ENCODE results near the gene PRKCH.

The PRKCH gene

DNA sequence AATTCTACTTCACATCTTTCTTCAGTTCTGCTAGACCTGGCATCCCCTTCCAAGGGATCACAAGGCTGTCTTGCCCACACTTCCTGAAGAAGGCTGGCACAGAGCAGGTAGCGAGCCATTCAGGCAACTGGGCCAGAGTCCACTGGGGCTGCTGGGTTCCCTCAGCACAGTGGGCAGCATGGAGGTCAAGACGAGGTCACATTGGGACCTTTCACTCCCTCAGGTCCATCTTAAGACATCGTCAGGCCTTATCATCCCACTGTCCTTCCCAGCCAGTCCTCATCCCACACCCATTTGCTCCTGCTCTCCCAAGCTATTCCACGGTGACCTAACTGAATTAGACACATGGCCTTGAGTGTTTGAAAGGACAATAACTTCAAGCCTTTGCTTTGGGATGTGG, 230.9 kb downstream of the PRKCH start:
- Histone ChIP-seq H3K36me3 (ENCODE audit: control insufficient read depth in 1 of 2, insufficient read depth in 2 of 2, low read length in 2 of 2) (no peaks in the 10 kb centered on the region), H3K27ac (ENCODE audit: low read length) (peak overlapping the region; percentile 72), H3K4me1 (ENCODE audit: control insufficient read depth in 1 of 2, insufficient read depth in 2 of 2, low read length in 2 of 2) (peaks cover 0 to 13% of the 10 kb centered on the region in 2 donors), H3K4me3 (ENCODE audit: low read depth in 1 of 2, low read length in 2 of 2) (no peak overlapping the region), H3K27me3 (ENCODE audit: low read depth, low read length) (no peaks in the 10 kb centered on the region), H3K9me3 (ENCODE audit: control insufficient read depth in 1 of 2, low read length in 2 of 2) (no peaks in the 10 kb centered on the region)

DNA sequence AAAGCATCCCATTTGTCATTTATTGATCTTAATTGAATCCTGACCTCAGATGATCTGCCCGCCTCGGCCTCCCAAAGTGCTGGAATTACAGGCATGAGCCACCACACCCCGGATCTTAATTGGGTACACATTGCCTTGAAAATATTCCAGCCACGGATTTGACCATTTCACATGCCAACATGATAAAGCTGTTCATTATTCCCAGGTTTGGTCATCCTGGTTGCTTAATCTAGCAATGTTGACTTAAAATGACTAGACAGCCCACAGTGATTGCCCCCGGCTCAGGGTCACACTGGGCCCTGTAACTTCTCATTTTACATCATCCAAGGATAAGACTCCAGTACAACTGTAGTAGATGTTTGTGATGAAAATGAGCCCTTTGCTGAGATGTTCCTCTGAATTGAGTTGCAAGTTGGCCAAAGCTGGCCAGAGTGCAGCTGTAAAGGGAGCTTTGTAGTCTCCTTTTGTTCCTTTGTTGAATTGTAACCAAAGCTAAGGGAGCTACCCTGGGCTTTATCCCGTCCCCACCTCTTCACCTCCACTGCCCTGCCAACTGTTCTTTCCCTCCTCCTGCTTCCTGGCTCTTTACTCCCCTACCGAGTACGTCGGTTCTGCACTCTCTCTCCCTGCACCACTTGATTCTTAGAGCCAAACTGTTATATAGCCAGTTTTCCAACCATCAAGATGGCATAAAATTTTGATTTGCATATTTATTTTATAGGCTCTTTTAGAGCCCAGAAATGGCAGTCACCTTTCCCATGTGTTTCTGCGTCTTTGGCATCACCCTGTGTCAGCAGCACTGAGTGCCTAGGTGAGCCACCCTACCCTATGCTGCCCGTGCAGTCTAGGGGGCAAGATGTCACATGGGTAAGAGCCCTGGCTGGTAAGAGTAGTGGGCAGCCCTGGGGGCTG, 232.6 kb downstream of the PRKCH start:
- Histone ChIP-seq H3K9me3 (ENCODE audit: control insufficient read depth in 1 of 2, low read length in 2 of 2) (no peaks in the 10 kb centered on the region), H3K4me3 (ENCODE audit: low read depth in 1 of 2, low read length in 2 of 2) (no peak overlapping the region), H3K27me3 (ENCODE audit: low read depth, low read length) (no peaks in the 10 kb centered on the region), H3K36me3 (ENCODE audit: control insufficient read depth in 1 of 2, insufficient read depth in 2 of 2, low read length in 2 of 2) (no peaks in the 10 kb centered on the region), H3K4me1 (ENCODE audit: control insufficient read depth in 1 of 2, insufficient read depth in 2 of 2, low read length in 2 of 2) (peaks cover 0 to 13% of the 10 kb centered on the region in 2 donors), H3K27ac (ENCODE audit: low read length) (no peak overlapping the region)

DNA sequence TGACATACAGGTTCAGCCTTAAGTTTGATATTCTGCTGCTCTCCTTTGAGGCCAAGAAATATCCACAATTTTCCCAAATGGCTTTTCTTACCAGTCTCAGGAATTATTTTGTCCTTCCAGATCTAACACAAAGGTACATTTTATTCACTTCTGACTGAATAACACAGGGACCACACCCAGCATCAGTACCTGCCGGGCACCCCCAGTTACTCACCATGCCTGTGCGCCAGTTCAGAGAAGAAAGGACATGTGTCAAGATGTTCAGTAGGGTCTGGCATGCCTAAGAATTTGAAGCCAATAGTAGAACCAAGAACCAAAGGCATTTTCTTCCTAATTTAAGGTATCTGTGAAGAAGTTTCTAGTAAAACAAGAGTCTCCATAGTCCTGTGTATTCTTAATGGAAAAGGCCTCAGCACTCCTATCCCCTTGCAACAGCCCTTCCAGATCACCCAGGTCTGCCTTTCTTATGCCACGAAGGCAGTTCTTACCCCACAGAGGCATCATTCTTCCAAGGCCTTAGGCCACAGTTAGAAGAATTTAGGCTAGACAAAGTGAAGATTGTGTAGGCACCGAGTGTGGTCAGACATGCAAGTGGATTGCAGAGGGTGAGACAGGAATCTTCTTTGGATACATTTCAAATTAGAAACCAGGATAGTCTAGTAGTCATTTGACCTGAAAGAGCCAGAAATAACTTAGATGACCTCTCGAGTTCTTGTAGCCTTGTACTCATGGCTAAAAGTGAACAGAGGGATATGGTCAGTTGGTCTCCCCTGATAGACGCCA, 233.9 kb downstream of the PRKCH start:
- H3K9me3 ChIP-seq (ENCODE audit: control insufficient read depth in 1 of 2, low read length in 2 of 2): no peaks in the 10 kb centered on the region

DNA sequence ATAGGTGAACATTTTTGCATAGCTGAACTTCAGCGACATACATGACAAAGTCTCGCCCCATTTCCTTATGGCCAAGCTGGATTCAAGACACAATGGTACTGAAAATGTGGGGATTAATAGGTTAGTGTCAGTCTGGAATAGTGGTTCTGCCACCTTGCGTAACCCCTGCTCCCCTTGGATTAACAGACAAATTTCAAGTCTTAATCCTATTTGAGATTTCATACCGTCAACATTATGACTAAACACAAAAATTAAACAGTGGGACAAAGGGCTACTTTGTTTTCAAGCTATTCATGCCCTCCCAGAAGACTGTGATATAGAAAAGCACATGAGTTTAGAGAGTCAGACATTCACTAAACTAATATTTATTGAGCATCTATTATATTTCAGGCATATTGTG, 235.1 kb downstream of the PRKCH start:
- Histone ChIP-seq H3K4me3 (ENCODE audit: low read depth in 1 of 2, low read length in 2 of 2) (no peak overlapping the region), H3K9me3 (ENCODE audit: control insufficient read depth in 1 of 2, low read length in 2 of 2) (no peaks in the 10 kb centered on the region), H3K4me1 (ENCODE audit: control insufficient read depth in 1 of 2, insufficient read depth in 2 of 2, low read length in 2 of 2) (peaks cover 0 to 23% of the 10 kb centered on the region in 2 donors), H3K27ac (ENCODE audit: low read length) (no peak overlapping the region), H3K27me3 (ENCODE audit: low read depth, low read length) (no peaks in the 10 kb centered on the region), H3K36me3 (ENCODE audit: control insufficient read depth in 1 of 2, insufficient read depth in 2 of 2, low read length in 2 of 2) (no peaks in the 10 kb centered on the region)

More for the DNA sequence above, 233.9 kb downstream of the PRKCH start:
- Histone ChIP-seq H3K36me3 (ENCODE audit: control insufficient read depth in 1 of 2, insufficient read depth in 2 of 2, low read length in 2 of 2) (no peaks in the 10 kb centered on the region), H3K4me1 (ENCODE audit: control insufficient read depth in 1 of 2, insufficient read depth in 2 of 2, low read length in 2 of 2) (peaks cover 0 to 13% of the 10 kb centered on the region in 2 donors), H3K27me3 (ENCODE audit: low read depth, low read length) (no peaks in the 10 kb centered on the region), H3K4me3 (ENCODE audit: low read depth in 1 of 2, low read length in 2 of 2) (no peak overlapping the region), H3K27ac (ENCODE audit: low read length) (no peak overlapping the region)

DNA sequence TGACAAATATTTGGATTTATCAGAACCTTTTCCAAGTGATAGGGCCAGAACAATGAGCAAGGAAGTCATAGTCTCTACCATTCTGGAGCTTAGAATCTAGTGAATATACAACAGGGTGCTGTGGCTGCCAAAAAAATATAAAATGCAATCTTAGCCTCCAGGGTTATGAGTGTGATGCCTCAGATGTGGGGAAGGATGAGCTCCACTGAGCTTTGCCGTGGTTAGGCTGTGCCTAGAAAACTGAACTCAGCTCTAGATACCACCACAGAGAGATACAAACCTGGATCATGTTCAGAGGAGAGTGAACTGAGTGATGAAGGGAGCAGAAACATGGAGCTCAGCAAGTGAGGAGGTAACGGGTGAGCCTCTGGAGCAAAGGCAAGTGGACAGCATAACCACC, 235.9 kb downstream of the PRKCH start:
- Histone ChIP-seq H3K4me1 (ENCODE audit: control insufficient read depth in 1 of 2, insufficient read depth in 2 of 2, low read length in 2 of 2) (peaks cover 0 to 27% of the 10 kb centered on the region in 2 donors), H3K27me3 (ENCODE audit: low read depth, low read length) (no peaks in the 10 kb centered on the region), H3K36me3 (ENCODE audit: control insufficient read depth in 1 of 2, insufficient read depth in 2 of 2, low read length in 2 of 2) (no peaks in the 10 kb centered on the region), H3K4me3 (ENCODE audit: low read depth in 1 of 2, low read length in 2 of 2) (no peak overlapping the region), H3K27ac (ENCODE audit: low read length) (no peak overlapping the region), H3K9me3 (ENCODE audit: control insufficient read depth in 1 of 2, low read length in 2 of 2) (no peaks in the 10 kb centered on the region)

DNA sequence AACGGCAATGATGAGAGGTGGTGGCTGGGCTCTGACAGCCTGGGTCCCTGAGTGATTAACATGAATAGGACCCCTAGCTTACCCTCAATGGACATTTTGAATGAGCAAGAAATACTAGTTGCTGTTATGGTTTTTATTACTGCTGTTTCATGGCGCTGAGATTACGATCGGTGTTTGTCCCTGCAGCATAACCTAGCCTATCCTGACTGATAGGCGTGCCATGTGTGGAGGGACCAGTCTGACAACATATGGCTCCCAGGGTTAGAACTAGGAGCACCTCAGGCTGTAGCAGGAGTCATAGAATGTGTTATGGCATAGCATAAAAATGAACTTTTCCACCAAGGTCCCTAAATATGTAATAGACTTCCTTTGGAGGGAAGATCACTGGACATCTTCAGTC, 236.5 kb downstream of the PRKCH start:
- Histone ChIP-seq H3K4me1 (ENCODE audit: control insufficient read depth in 1 of 2, insufficient read depth in 2 of 2, low read length in 2 of 2) (peaks cover 0 to 25% of the 10 kb centered on the region in 2 donors), H3K27me3 (ENCODE audit: low read depth, low read length) (no peaks in the 10 kb centered on the region), H3K36me3 (ENCODE audit: control insufficient read depth in 1 of 2, insufficient read depth in 2 of 2, low read length in 2 of 2) (no peaks in the 10 kb centered on the region), H3K4me3 (ENCODE audit: low read depth in 1 of 2, low read length in 2 of 2) (no peak overlapping the region), H3K27ac (ENCODE audit: low read length) (no peak overlapping the region), H3K9me3 (ENCODE audit: control insufficient read depth in 1 of 2, low read length in 2 of 2) (no peaks in the 10 kb centered on the region)

DNA sequence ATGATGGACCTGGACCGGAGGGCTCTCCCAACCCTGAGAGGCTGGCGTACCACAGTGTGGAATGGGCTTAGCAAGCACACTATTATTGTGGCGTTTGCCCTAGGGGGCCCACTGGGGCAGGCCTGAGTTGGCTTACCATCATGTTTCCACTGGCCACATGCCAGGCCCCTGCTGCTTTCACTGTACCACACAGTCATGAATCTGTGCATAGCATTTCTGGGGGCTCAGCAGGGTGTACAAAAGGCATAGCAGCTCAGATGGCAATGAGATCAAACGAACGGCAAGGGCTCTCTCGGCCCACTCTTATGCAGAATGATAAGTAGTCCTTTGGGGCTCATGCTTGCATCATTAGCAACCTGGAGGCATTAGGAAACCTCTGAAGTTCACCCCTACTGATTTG, 236.9 kb downstream of the PRKCH start:
- Histone ChIP-seq H3K4me1 (ENCODE audit: control insufficient read depth in 1 of 2, insufficient read depth in 2 of 2, low read length in 2 of 2) (peaks cover 0 to 21% of the 10 kb centered on the region in 2 donors), H3K27ac (ENCODE audit: low read length) (no peak overlapping the region), H3K27me3 (ENCODE audit: low read depth, low read length) (no peaks in the 10 kb centered on the region)

DNA sequence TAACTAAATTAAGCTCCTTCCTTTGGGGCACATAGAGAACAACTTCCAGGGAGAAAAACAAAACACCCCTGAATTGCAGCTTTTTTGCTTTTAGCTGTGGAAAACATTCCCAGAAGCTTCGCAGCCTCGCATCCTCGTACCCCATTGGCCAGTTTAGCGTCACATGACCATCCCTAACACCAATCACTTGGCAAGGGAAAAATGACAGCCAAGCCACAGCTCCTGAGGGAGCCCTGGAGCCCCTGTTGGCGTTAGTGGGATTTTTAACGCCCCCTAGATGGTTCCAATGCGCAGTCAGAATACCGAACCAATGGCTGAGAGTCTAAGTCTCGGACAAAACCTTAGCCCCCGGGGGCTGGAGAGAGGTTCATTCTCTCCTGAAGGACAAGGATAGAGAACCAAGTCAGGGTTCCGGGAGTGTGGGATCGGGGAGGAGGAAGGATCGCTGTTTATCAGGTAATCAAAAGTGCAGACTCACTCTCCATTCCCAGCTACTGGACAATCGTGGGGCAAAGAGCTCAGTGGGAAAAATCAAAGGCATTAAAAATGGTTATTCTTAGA, 238.3 kb downstream of the PRKCH start:
- Histone ChIP-seq H3K4me3 (ENCODE audit: low read depth in 1 of 2, low read length in 2 of 2) (no peak overlapping the region), H3K9me3 (ENCODE audit: control insufficient read depth in 1 of 2, low read length in 2 of 2) (no peaks in the 10 kb centered on the region), H3K36me3 (ENCODE audit: control insufficient read depth in 1 of 2, insufficient read depth in 2 of 2, low read length in 2 of 2) (peaks cover 0 to 6% of the 10 kb centered on the region in 2 donors), H3K4me1 (ENCODE audit: control insufficient read depth in 1 of 2, insufficient read depth in 2 of 2, low read length in 2 of 2) (peaks cover 0 to 25% of the 10 kb centered on the region in 2 donors), H3K27ac (ENCODE audit: low read length) (peak overlapping the region; percentile 85), H3K27me3 (ENCODE audit: low read depth, low read length) (no peaks in the 10 kb centered on the region)

More for the DNA sequence above, 236.9 kb downstream of the PRKCH start:
- no peaks in the 10 kb centered on the region for H3K9me3 ChIP-seq (ENCODE audit: control insufficient read depth in 1 of 2, low read length in 2 of 2)
- no peak overlapping the region for H3K4me3 ChIP-seq (ENCODE audit: low read depth in 1 of 2, low read length in 2 of 2)
- no peaks in the 10 kb centered on the region for H3K36me3 ChIP-seq (ENCODE audit: control insufficient read depth in 1 of 2, insufficient read depth in 2 of 2, low read length in 2 of 2)

DNA sequence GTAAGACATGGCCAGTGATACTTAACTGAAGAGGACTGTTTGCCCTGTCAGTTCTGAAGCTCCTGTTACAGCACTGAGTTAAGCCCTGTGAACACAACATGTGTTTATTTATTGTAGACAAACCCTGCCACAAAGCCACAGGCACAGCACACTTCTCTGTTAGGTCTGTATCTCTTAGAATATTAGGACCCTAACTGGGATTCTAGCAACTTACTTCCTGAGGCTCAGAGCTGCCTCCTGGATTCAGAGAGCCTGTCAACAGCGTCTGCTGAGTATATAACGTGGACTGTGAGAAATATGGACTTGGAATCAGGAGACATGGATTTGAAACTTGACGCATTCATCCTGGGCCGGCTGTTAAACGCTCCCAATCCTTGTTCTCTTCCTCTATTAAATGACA, 238.9 kb downstream of the PRKCH start:
- H3K4me1 ChIP-seq (ENCODE audit: control insufficient read depth in 1 of 2, insufficient read depth in 2 of 2, low read length in 2 of 2): peaks cover 0 to 25% of the 10 kb centered on the region in 2 donors
- H3K27ac ChIP-seq (ENCODE audit: low read length): peak overlapping the region; percentile 85
- no peak overlapping the region for H3K4me3 ChIP-seq (ENCODE audit: low read depth in 1 of 2, low read length in 2 of 2)
- H3K36me3 ChIP-seq (ENCODE audit: control insufficient read depth in 1 of 2, insufficient read depth in 2 of 2, low read length in 2 of 2): peaks cover 0 to 6% of the 10 kb centered on the region in 2 donors
- no peaks in the 10 kb centered on the region for H3K27me3 ChIP-seq (ENCODE audit: low read depth, low read length)
- no peaks in the 10 kb centered on the region for H3K9me3 ChIP-seq (ENCODE audit: control insufficient read depth in 1 of 2, low read length in 2 of 2)

DNA sequence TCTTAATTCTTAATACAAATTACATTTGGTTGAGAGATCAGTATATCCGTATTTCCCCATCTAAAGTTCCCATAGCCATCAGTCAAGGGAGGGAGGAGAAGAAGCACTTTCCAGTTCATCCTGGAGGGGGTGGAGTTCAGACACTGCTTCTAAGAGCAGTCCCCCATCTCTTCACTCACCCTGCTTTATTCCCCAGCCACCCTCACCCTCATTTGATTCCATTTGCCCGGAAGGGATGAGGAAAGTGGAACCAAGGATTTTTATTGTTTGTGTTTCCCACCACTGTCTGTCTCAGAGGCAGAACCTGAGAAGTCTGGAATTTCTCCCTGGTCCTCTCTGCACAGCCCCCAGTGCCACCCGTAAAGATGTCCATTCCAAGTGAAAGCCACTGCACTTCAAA, 239.7 kb downstream of the PRKCH start:
- Histone ChIP-seq H3K9me3 (ENCODE audit: control insufficient read depth in 1 of 2, low read length in 2 of 2) (no peaks in the 10 kb centered on the region), H3K4me1 (ENCODE audit: control insufficient read depth in 1 of 2, insufficient read depth in 2 of 2, low read length in 2 of 2) (peaks cover 0 to 25% of the 10 kb centered on the region in 2 donors), H3K4me3 (ENCODE audit: low read depth in 1 of 2, low read length in 2 of 2) (no peak overlapping the region), H3K36me3 (ENCODE audit: control insufficient read depth in 1 of 2, insufficient read depth in 2 of 2, low read length in 2 of 2) (peaks cover 0 to 6% of the 10 kb centered on the region in 2 donors), H3K27me3 (ENCODE audit: low read depth, low read length) (no peaks in the 10 kb centered on the region), H3K27ac (ENCODE audit: low read length) (peak overlapping the region; percentile 85)

DNA sequence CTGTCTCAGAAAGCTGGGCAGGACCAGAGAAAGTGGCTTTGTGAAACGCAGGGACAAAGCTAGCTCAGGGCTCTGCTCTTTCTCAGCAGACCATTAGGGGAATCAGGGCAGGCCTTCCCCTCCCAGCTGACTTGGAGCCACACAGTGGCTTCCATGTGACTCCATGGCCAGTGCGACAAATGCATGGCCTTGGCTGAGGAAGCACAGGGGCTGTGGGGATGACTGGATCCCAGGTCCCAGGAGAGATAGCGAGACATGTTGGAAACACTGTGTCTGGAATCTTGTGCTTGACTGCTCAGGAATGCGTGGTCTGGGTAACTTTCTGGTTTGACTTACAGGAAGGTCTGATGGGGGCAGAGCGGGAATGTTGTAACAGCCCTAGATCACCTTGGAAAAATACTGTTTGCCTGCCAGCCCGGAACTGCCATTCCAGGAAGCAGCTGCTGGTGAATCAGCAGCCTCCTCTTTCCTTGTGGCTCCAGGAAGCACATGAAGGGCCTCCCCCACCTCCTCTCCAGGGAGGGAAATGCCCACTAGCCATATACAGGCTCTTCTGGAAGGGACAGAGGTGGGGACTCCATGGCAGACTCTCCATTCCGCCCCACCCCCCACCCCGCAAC, 240.4 kb downstream of the PRKCH start:
- H3K4me3 ChIP-seq (ENCODE audit: low read depth in 1 of 2, low read length in 2 of 2): no peak overlapping the region
- H3K9me3 ChIP-seq (ENCODE audit: control insufficient read depth in 1 of 2, low read length in 2 of 2): no peaks in the 10 kb centered on the region
- peaks cover 0 to 6% of the 10 kb centered on the region in 2 donors for H3K36me3 ChIP-seq (ENCODE audit: control insufficient read depth in 1 of 2, insufficient read depth in 2 of 2, low read length in 2 of 2)
- peak overlapping the region; percentile 85 for H3K27ac ChIP-seq (ENCODE audit: low read length)
- peaks cover 0 to 25% of the 10 kb centered on the region in 2 donors for H3K4me1 ChIP-seq (ENCODE audit: control insufficient read depth in 1 of 2, insufficient read depth in 2 of 2, low read length in 2 of 2)
- H3K27me3 ChIP-seq (ENCODE audit: low read depth, low read length): no peaks in the 10 kb centered on the region

Data from muscle layer of duodenum (tissue), 2 donors.